Esophagus muscularis mucosa (tissue), 3 donors: ENCODE results near the gene ACAT2.

Source experiments
- CTCF ChIP-seq, 3 experiments: fragments of 200-600 bp in 2 of 3; fragments of 450-650 bp in 1 of 3; sonication (generic) in 2 of 3; IDR thresholded peaks; one replicate each; pipeline ENCODE4 v1.5.1; 2017 to 2019; ENCODE audit warnings: antibody characterized with exemption in 3 of 3, mild to moderate bottlenecking in 2 of 3, moderate library complexity in 1 of 3
- POLR2A ChIP-seq: fragments of 450-650 bp; IDR thresholded peaks from one replicate; pipeline ENCODE4 v1.6.1; 2017; ENCODE audit warnings: antibody characterized with exemption, moderate library complexity, mild to moderate bottlenecking, low read depth
- POLR2AphosphoS5 ChIP-seq, 2 donors: sonication (generic); formaldehyde crosslinking; IDR thresholded peaks; one replicate each; pipeline ENCODE4 v1.6.1; 2017; ENCODE audit warnings: antibody characterized with exemption in 2 of 2

- TF ChIP-seq POLR2AphosphoS5 (IDR thresholded peaks at IDR 0.05) (peak; percentile 87 to 89), POLR2A (no peak), CTCF (IDR thresholded peaks at IDR 0.05) (no peak)
These were observed 28.5 kb downstream of the ACAT2 start, which contains the start of gene MRPL18 for GRCh38 chr6:159790149-159790955.
